ENCODE data around the gene FAM167B.
"Not testable (repeated sequence)": the region's sequence is repeated elsewhere in the genome, so short reads cannot be mapped to it uniquely, and the experiment has no call there.

The FAM167B gene

GRCh38 chr1:32224285-32224684 is 22.7 kb upstream of the FAM167B start:
- DNase-seq, result no peak

- DNase-seq, result no peak
Observed at GRCh38 chr1:32228771-32229170, 18.3 kb upstream of the FAM167B start.

DNA sequence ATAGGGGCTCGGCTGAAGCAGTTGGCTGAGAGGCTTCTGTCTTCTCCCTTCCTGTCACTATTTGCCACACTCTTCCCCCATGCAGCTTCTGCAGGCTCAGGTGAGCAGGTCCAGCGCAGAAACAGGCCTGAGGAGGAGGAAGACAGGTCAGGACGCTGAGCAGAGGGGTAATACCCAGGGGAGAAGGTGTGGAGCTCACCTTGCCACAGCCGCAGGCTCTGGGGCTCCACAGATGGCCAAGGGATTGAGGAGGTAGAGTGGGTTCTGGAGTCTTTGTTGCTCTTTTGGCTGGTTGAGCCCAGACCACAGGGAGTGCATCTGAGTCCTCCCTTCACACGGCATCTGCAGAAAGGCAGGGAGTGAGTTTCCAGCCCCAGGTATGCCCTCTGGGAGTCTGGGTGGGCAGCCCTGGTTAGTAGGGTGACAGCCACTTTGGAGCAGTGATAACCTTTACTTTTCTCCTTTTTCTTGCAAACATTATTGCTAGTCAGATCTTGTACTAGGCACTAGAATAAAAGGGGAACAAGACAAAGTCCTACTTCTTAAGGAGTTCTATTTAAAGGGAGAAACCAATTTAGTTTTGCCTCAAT is 15.1 kb upstream of the FAM167B start:
- no peak for DNase-seq

DNA sequence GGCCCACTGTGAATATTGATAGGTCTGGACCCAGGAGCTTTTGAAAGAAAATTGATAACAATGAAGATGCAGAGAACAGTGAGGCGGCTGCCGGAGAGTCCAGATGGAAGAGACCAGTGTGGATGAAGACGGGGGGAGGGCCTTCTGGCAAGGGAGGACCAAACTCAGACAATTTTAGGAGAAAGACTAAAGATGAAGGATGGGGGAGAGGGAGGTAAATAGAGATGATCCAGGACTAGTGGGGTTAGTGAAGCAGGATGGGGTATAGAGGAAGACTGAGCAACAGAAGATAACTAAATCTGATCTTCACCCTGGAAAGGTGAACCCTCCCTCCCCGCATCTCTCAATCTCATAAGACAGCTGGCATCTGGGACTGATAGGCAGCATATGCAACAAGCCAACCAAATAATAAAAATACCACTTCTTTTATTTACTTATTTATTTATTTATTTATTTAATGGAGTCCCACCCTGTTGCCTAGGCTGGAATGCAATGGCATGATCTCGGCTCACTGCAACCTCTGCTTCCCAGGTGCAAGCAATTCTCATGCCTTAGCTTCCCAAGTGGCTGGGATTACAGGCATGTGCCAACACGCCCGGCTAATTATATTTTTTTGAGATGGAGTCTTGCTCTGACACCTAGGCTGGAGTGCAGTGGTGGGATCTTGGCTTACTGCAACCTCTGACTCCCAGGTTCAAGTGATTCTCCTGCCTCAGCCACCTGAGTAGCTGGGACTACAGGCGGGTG is 14.3 kb upstream of the FAM167B start:
- DNase-seq, result no peak

DNA sequence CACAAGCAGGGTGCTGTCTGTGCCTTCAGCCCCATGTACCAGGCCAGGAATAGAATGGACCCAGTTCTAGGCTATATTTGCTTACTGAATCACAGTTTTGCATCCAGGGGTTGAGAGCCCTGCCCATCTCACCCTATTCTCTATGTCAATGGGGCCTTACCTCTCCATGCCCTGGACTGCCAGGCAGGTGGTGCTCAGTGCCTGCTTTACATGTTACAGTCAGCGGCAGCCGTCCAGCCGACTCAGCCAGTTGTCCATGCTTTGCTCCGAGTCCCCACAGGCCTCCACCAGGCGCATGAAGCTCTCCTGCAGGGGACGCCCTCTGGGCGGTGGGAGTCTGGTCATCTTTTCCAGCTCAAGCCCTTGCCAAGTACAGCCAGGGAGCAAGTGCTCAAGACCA is 12.2 kb upstream of the FAM167B start:
- no peak for DNase-seq

- DNase-seq, result no peak
Observed at GRCh38 chr1:32239337-32239736, 7.7 kb upstream of the FAM167B start.

DNA sequence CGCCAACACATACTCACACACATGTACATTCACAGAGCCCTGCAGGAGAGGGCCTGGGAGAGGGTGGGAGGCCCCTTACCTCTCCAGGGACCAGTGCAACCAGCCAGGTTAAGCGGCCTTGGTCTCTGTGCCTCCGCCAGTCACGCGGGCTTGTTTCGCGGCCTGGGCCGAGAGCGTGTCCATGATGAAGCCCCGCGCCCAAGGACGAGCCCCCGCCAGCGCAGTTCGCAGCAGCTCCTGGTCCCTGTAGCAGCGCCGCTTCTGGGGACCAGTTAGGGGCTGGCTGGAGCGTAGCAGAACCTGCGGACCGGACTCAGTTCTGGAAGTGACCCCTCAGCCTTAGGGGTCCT is 7.3 kb upstream of the FAM167B start:
- no peak for DNase-seq

GRCh38 chr1:32240140-32240951 is 6.7 kb upstream of the FAM167B start:
- no peak for DNase-seq

DNA sequence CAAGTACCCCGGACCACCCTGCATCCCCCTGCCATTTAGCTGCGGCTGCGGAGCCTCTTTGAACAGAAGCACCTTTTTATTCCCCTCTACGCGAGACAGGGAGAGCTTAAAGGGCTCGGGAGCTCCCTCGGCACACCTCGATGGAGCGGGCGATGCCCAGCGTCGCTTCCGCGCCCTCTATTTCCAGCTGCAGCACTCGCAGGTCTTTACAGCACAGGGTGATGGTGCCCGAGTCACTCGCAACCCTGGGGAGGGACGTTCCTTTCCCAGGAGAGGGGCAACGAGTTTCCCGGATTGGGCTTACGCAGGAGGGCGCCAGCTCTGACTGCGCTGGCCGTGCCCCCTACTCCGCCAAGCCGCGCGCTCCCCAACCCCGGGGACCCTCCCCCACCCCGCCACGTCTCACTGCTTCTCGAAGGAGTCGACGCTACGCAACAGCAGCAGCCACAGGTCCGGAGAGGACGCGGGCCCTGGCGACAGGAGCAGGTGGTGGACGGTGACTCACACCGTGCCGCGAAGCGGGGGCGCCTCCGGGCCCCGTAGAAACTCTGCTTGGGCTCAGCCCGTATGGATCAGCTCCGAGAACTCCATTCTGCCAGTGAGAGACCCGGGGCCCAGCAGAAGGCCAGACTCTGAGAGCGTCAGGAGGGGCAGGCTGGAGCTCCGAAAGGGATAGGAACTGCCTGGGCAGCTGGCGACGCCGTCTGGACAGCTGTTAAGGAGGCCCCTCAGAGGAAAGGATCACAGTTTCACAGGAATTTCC is 5.8 kb upstream of the FAM167B start:
- DNase-seq, result no peak

DNA sequence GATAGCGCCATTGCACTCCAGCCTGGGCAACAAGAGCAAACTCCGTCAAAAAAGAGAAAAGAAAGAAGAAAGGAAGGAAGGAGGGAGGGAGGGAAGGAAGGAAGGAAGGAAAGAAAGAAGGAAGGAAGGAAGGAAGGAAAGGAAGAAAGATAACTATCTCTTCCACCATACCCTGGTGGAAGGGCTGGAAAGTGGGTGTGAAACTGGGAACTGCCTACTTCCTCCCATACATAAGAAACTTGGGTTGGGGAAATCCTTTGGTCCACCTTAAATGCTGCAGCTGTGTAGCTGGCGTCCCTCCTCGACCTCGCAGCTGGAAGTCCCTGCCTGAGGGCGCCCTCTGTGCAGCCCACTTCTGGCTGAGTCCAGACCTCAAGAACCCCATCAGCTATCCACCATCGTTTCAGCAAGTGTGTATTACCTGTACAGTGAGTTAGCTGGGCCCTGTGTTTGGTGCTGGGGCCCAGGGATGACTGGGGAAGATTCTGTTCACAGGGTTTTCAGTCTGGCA is 4.6 kb upstream of the FAM167B start:
- DNase-seq, result no peak

DNA sequence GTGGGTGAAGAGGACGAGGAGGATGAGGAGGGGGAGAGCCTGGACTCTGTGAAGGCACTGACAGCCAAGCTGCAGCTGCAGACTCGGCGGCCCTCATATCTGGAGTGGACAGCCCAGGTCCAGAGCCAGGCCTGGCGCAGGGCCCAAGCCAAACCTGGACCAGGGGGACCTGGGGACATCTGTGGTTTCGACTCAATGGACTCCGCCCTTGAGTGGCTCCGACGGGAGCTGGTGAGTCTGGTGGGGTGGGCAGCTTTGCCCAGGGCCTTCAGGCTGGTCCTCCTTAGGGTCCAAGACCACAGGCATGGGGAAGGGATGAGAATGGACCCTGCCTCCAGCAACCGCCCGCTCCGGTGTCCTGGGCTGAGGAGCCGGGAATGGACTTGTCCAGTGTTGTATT is 430 bp downstream of the FAM167B start:
- DNase-seq, result no peak

DNA sequence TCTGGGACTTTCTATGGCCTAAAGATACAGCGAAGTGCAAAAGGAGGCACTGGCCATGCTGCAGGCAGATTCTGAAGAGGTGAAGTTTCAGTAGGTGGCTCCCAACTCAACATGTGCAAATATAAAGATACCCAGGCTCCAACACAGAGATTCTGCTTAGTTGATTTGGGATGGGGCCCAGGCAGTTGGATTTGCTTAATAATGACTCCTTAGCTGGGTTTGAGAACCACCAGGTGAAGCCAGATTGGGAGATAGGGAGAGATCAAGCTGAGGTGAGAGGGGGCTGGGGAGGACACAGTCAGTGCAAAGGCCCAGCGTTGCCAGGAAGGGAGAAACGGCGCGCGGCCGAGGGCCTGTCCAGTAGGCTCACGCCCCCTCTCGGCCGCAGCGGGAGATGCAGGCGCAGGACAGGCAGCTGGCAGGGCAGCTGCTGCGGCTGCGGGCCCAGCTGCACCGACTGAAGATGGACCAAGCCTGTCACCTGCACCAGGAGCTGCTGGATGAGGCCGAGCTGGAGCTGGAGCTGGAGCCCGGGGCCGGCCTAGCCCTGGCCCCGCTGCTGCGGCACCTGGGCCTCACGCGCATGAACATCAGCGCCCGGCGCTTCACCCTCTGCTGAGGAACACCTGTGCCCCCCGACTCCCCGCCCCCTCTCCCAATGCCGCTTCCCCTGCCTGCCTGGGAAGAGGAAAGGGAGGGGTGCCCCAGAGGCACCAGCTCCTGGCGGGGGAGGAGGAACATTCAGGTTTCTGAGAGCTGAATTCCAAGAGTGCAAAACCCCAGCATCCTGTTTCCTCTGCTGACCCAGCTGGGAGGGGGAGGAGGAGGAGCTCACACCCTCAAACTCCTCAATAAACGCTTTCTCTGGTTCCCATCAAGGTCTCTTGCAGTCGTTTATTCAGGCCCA is 1.2 kb downstream of the FAM167B start:
- DNase-seq, result peak; percentile 17

- peak; percentile 45 for DNase-seq
Observed at GRCh38 chr1:32249831-32250525, 3.0 kb downstream of the FAM167B start.

GRCh38 chr1:32250893-32251716 is 4.1 kb downstream of the FAM167B start, which contains the start of gene LCK:
LCK (plus strand) TSS chr1:32251265; CDS start chr1:32274330, 23,065 bp downstream.
- DNase-seq, result no peak

GRCh38 chr1:32255072-32256071 is 8.3 kb downstream of the FAM167B start:
- DNase-seq, result no peak

- DNase-seq, result no peak
Observed at GRCh38 chr1:32256473-32257226, 9.6 kb downstream of the FAM167B start.

DNA sequence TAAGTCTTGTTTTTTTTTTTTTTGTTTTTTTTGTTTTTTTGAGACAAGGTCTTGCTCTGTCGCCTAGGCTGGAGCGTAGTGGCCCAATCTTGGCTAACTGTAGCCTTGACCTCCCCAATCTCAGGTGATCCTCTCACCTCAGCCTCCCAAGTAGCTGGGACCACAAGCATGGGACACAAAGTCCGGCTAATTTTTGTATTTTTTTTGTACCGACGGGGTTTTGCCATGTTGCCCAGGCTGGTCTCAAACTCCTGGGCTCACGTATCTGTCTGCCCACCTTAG is 10.1 kb downstream of the FAM167B start:
- DNase-seq, result no peak

- not testable (repeated sequence) for DNase-seq
Observed at GRCh38 chr1:32263236-32263593, 16.2 kb downstream of the FAM167B start.

- DNase-seq, result no peak
Observed at GRCh38 chr1:32263744-32264143, 16.7 kb downstream of the FAM167B start.

Measured in kidney glomerular epithelial cell (primary cell).